ENCODE measurements around the gene CHD5. TPM values are rescaled to one million over a fixed set of nuclear protein-coding genes. Genes with fewer than 3 reads are reported as not detected.
"Not testable (repeated sequence)": the region's sequence is repeated elsewhere in the genome, so short reads cannot be mapped to it uniquely, and the experiment has no call there.

CHD5 gene
- total RNA-seq, 2 experiments from 2014 or later: 0.27 to 0.45 TPM

- CTCF ChIA-PET: interaction anchor here (0.6 kb wide), 1 partner anchor 141 kb away, joined by 4 read pairs; no protein-coding TSS in a partner anchor
- intact Hi-C loops (cut with micrococcal nuclease): no loop called here
- Mint-ChIP-seq H3K4me1 (ENCODE audit: low read depth) (peaks cover 1% of the 10 kb centered on the region), H3K27ac (no peak overlapping the region), H3K9me3 (no peaks in the 10 kb centered on the region), H3K4me3 (no peak overlapping the region), H3K27me3 (ENCODE audit: low read depth) (no peaks in the 10 kb centered on the region), H3K36me3 (ENCODE audit: low read depth) (peaks cover 19% of the 10 kb centered on the region)
- DNase-seq: no peak
Observed at GRCh38 chr1:6073480-6074053, 106.6 kb downstream of the CHD5 start.

GRCh38 chr1:6072774-6073479, 107.2 kb downstream of the CHD5 start:
- CTCF ChIA-PET: no interaction called here
- H3K36me3 Mint-ChIP-seq (ENCODE audit: low read depth): peaks cover 19% of the 10 kb centered on the region
- H3K4me1 Mint-ChIP-seq (ENCODE audit: low read depth): peaks cover 1% of the 10 kb centered on the region
- H3K27me3 Mint-ChIP-seq (ENCODE audit: low read depth): no peaks in the 10 kb centered on the region
- no peak for DNase-seq
- no peak overlapping the region for H3K4me3 Mint-ChIP-seq
- H3K27ac Mint-ChIP-seq: no peak overlapping the region
- intact Hi-C loops (cut with micrococcal nuclease): no loop called here
- H3K9me3 Mint-ChIP-seq: no peaks in the 10 kb centered on the region

GRCh38 chr1:6071219-6071618, 108.9 kb downstream of the CHD5 start:
- intact Hi-C loops (cut with micrococcal nuclease): no loop called here
- CTCF ChIA-PET: no interaction called here
- DNase-seq: no peak
- no peak overlapping the region for H3K27ac Mint-ChIP-seq
- H3K4me3 Mint-ChIP-seq: no peak overlapping the region
- peaks cover 19% of the 10 kb centered on the region for H3K36me3 Mint-ChIP-seq (ENCODE audit: low read depth)
- H3K9me3 Mint-ChIP-seq: no peaks in the 10 kb centered on the region
- H3K27me3 Mint-ChIP-seq (ENCODE audit: low read depth): no peaks in the 10 kb centered on the region
- H3K4me1 Mint-ChIP-seq (ENCODE audit: low read depth): peaks cover 1% of the 10 kb centered on the region

GRCh38 chr1:6070450-6070974, 109.6 kb downstream of the CHD5 start:
- no peaks in the 10 kb centered on the region for H3K27me3 Mint-ChIP-seq (ENCODE audit: low read depth)
- peaks cover 1% of the 10 kb centered on the region for H3K4me1 Mint-ChIP-seq (ENCODE audit: low read depth)
- no peaks in the 10 kb centered on the region for H3K9me3 Mint-ChIP-seq
- H3K27ac Mint-ChIP-seq: no peak overlapping the region
- intact Hi-C loops (cut with micrococcal nuclease): no loop called here
- H3K36me3 Mint-ChIP-seq (ENCODE audit: low read depth): peaks cover 16% of the 10 kb centered on the region
- no peak for DNase-seq
- H3K4me3 Mint-ChIP-seq: no peak overlapping the region
- CTCF ChIA-PET: no interaction called here

- H3K36me3 Mint-ChIP-seq (ENCODE audit: low read depth): peaks cover 9% of the 10 kb centered on the region
- no peak overlapping the region for H3K27ac Mint-ChIP-seq
- intact Hi-C loops (cut with micrococcal nuclease): no loop called here
- no peak for DNase-seq
- H3K9me3 Mint-ChIP-seq: no peaks in the 10 kb centered on the region
- H3K4me3 Mint-ChIP-seq: no peak overlapping the region
- peaks cover 1% of the 10 kb centered on the region for H3K4me1 Mint-ChIP-seq (ENCODE audit: low read depth)
- CTCF ChIA-PET: no interaction called here
- H3K27me3 Mint-ChIP-seq (ENCODE audit: low read depth): no peaks in the 10 kb centered on the region
Observed at GRCh38 chr1:6069573-6069972, 110.5 kb downstream of the CHD5 start.

GRCh38 chr1:6068932-6069331, 111.2 kb downstream of the CHD5 start:
- Mint-ChIP-seq H3K27ac (no peak overlapping the region), H3K4me3 (no peak overlapping the region), H3K27me3 (ENCODE audit: low read depth) (no peaks in the 10 kb centered on the region), H3K4me1 (ENCODE audit: low read depth) (peaks cover 1% of the 10 kb centered on the region), H3K9me3 (no peaks in the 10 kb centered on the region), H3K36me3 (ENCODE audit: low read depth) (peaks cover 9% of the 10 kb centered on the region)
- no peak for DNase-seq
- intact Hi-C loops (cut with micrococcal nuclease): no loop called here
- CTCF ChIA-PET: no interaction called here

- CTCF ChIA-PET: no interaction called here
- peaks cover 7% of the 10 kb centered on the region for H3K36me3 Mint-ChIP-seq (ENCODE audit: low read depth)
- DNase-seq: no peak
- no peaks in the 10 kb centered on the region for H3K9me3 Mint-ChIP-seq
- intact Hi-C loops (cut with micrococcal nuclease): no loop called here
- no peak overlapping the region for H3K4me3 Mint-ChIP-seq
- peaks cover 1% of the 10 kb centered on the region for H3K4me1 Mint-ChIP-seq (ENCODE audit: low read depth)
- no peak overlapping the region for H3K27ac Mint-ChIP-seq
- no peaks in the 10 kb centered on the region for H3K27me3 Mint-ChIP-seq (ENCODE audit: low read depth)
Observed at GRCh38 chr1:6068073-6068472, 112.0 kb downstream of the CHD5 start.

- CTCF ChIA-PET: no interaction called here
- H3K27me3 Mint-ChIP-seq (ENCODE audit: low read depth): no peaks in the 10 kb centered on the region
- no peak overlapping the region for H3K27ac Mint-ChIP-seq
- DNase-seq: no peak
- peaks cover 9% of the 10 kb centered on the region for H3K36me3 Mint-ChIP-seq (ENCODE audit: low read depth)
- H3K4me1 Mint-ChIP-seq (ENCODE audit: low read depth): no peaks in the 10 kb centered on the region
- no peak overlapping the region for H3K4me3 Mint-ChIP-seq
- intact Hi-C loops (cut with micrococcal nuclease): no loop called here
- no peaks in the 10 kb centered on the region for H3K9me3 Mint-ChIP-seq
Observed at GRCh38 chr1:6066680-6067079, 113.4 kb downstream of the CHD5 start.

- Mint-ChIP-seq H3K4me3 (no peak overlapping the region), H3K9me3 (no peaks in the 10 kb centered on the region), H3K4me1 (ENCODE audit: low read depth) (no peaks in the 10 kb centered on the region), H3K27me3 (ENCODE audit: low read depth) (no peaks in the 10 kb centered on the region), H3K36me3 (ENCODE audit: low read depth) (peaks cover 9% of the 10 kb centered on the region), H3K27ac (no peak overlapping the region)
- CTCF ChIA-PET: no interaction called here
- intact Hi-C loops (cut with micrococcal nuclease): no loop called here
- DNase-seq: no peak
Observed at GRCh38 chr1:6065093-6065858, 114.8 kb downstream of the CHD5 start.

- H3K4me1 Mint-ChIP-seq (ENCODE audit: low read depth); DNase-seq; intact Hi-C loops (cut with micrococcal nuclease); H3K27ac Mint-ChIP-seq; H3K27me3 Mint-ChIP-seq (ENCODE audit: low read depth); H3K4me3 Mint-ChIP-seq; H3K9me3 Mint-ChIP-seq: not testable (repeated sequence)
- CTCF ChIA-PET: interaction anchor here (0.6 kb wide), 1 partner anchor 203 kb away, joined by 3 read pairs; no protein-coding TSS in a partner anchor
- peaks cover 13% of the 10 kb centered on the region for H3K36me3 Mint-ChIP-seq (ENCODE audit: low read depth)
Observed at GRCh38 chr1:6063532-6064053, 116.5 kb downstream of the CHD5 start.

- H3K4me3 Mint-ChIP-seq: no peak overlapping the region
- no peaks in the 10 kb centered on the region for H3K9me3 Mint-ChIP-seq
- DNase-seq: no peak
- intact Hi-C loops (cut with micrococcal nuclease): no loop called here
- H3K4me1 Mint-ChIP-seq (ENCODE audit: low read depth): peaks cover 3% of the 10 kb centered on the region
- H3K27ac Mint-ChIP-seq: no peak overlapping the region
- CTCF ChIA-PET: no interaction called here
- peaks cover 14% of the 10 kb centered on the region for H3K36me3 Mint-ChIP-seq (ENCODE audit: low read depth)
- no peaks in the 10 kb centered on the region for H3K27me3 Mint-ChIP-seq (ENCODE audit: low read depth)
Observed at GRCh38 chr1:6062670-6063069, 117.5 kb downstream of the CHD5 start.

- Mint-ChIP-seq H3K4me3 (no peak overlapping the region), H3K36me3 (ENCODE audit: low read depth) (peaks cover 16% of the 10 kb centered on the region), H3K9me3 (no peaks in the 10 kb centered on the region), H3K4me1 (ENCODE audit: low read depth) (peaks cover 12% of the 10 kb centered on the region), H3K27me3 (ENCODE audit: low read depth) (no peaks in the 10 kb centered on the region), H3K27ac (no peak overlapping the region)
- no peak for DNase-seq
- intact Hi-C loops (cut with micrococcal nuclease): no loop called here
- CTCF ChIA-PET: no interaction called here
Observed at GRCh38 chr1:6059866-6060265, 120.3 kb downstream of the CHD5 start.

Measured in activated naive CD4-positive, alpha-beta T cell treated with anti-CD3 and anti-CD28 coated beads for 36 hours (primary cell).